B cell (primary cell): ENCODE data around the gene HS3ST2. TPM values are rescaled to one million over a fixed set of nuclear protein-coding genes. Genes with fewer than 3 reads are reported as not detected.

Experiments
- ATAC-seq: fragments of 200-7000 bp; cut with Tn5 transposase; one replicate; pipeline ENCODE4 v1.10.0; 2021; ENCODE audit warnings: low read depth, mild to moderate bottlenecking, moderate number of reproducible peaks, moderate library complexity
- CTCF ChIA-PET: fragments of 350-600 bp; sonication (Branson Sonifier 250); formaldehyde crosslinking; loops from one replicate; lab custom pipeline; 2021; ENCODE audit warnings: antibody characterized with exemption, inconsistent platforms; lab: Charles Lee
- POLR2A ChIA-PET: fragments of 350-600 bp; sonication (Branson Sonifier 250); formaldehyde crosslinking; loops from one replicate; lab custom pipeline; 2021; ENCODE audit warnings: antibody characterized with exemption; lab: Charles Lee
- DNase-seq: peaks from one replicate; pipeline ENCODE4 v3.0.0; 2013
- H2AFZ ChIP-seq: 2 replicates; pipeline ENCODE4 v1.6.1; 2012; ENCODE audit warnings: mild to moderate bottlenecking, low read depth, low read length; ENCODE audit not compliant: insufficient read depth, poor library complexity, severe bottlenecking
- H3K27ac ChIP-seq, 2 donors: 1 replicate in 1 of 2; 2 replicates in 1 of 2; pipeline ENCODE4 v1.5.1; 2012 to 2013; ENCODE audit warnings: low read length in 2 of 2, mild to moderate bottlenecking in 2 of 2, moderate library complexity in 1 of 2
- H3K27me3 ChIP-seq, 4 experiments: fragments of 200-600 bp in 1 of 4; sonication (generic) in 1 of 4; replicated peaks in 1 of 4; 1 replicate in 2 of 4; 2 replicates in 2 of 4; pipeline versions ENCODE4 v1.6.1 to v1.7.0; 2013 to 2016; ENCODE audit warnings: low read length in 3 of 4, mild to moderate bottlenecking in 2 of 4, mixed read lengths in 1 of 4, moderate library complexity in 1 of 4; ENCODE audit not compliant: insufficient read depth in 4 of 4, control insufficient read depth in 3 of 4; ENCODE audit errors: control extremely low read depth in 1 of 4
- H3K36me3 ChIP-seq, 2 experiments: replicated peaks in 1 of 2; 1 replicate in 1 of 2; 2 replicates in 1 of 2; pipeline versions ENCODE4 v1.6.1 to v1.7.1; 2013; ENCODE audit warnings: low read length in 1 of 2; ENCODE audit not compliant: insufficient read depth in 2 of 2, control insufficient read depth in 1 of 2; ENCODE audit errors: control extremely low read depth in 1 of 2, extremely low read depth in 1 of 2
- H3K4me1 ChIP-seq, 2 donors: fragments of 200-600 bp in 1 of 2; sonication (generic) in 1 of 2; 1 replicate in 1 of 2; 2 replicates in 1 of 2; pipeline versions ENCODE4 v1.5.1 to v1.6.1; 2013 to 2017; ENCODE audit warnings: low read length in 2 of 2; ENCODE audit not compliant: control insufficient read depth in 2 of 2, insufficient read depth in 2 of 2
- H3K4me2 ChIP-seq: replicated peaks from 2 replicates; pipeline ENCODE3; 2012; ENCODE audit warnings: mild to moderate bottlenecking, low read depth, low read length; ENCODE audit not compliant: poor library complexity, severe bottlenecking
- H3K4me3 ChIP-seq, 5 experiments: fragments of 200-600 bp in 1 of 5; sonication (generic) in 1 of 5; 1 replicate in 3 of 5; 2 replicates in 2 of 5; pipeline versions ENCODE4 v1.5.1 to v1.7.0; 2011 to 2016; ENCODE audit warnings: low read length in 4 of 5, mild to moderate bottlenecking in 4 of 5, low read depth in 2 of 5, control low read depth in 1 of 5, moderate library complexity in 1 of 5; ENCODE audit not compliant: insufficient read depth in 1 of 5; ENCODE audit errors: control extremely low read depth in 1 of 5, extremely low read depth in 1 of 5
- H3K79me2 ChIP-seq: fragments of 200-600 bp; sonication (generic); one replicate; pipeline ENCODE4 v1.6.0; 2016; ENCODE audit warnings: low read length; ENCODE audit not compliant: control insufficient read depth, insufficient read depth
- H3K9ac ChIP-seq: fragments of 200-600 bp; sonication (generic); 2 replicates; pipeline ENCODE4 v1.6.1; 2017; ENCODE audit warnings: mild to moderate bottlenecking, low read length, moderate library complexity
- H3K9me3 ChIP-seq, 3 donors: one replicate each; pipeline versions ENCODE4 v1.6.1 to v1.7.1; 2013; ENCODE audit warnings: low read length in 2 of 3; ENCODE audit not compliant: control insufficient read depth in 2 of 3, insufficient read depth in 1 of 3; ENCODE audit errors: control extremely low read depth in 1 of 3
- H4K20me1 ChIP-seq: 2 replicates; pipeline ENCODE4 v1.6.0; 2012; ENCODE audit warnings: mild to moderate bottlenecking, low read length; ENCODE audit not compliant: insufficient read depth, control insufficient read depth, poor library complexity, severe bottlenecking
- H3K27ac Mint-ChIP-seq: one replicate; pipeline ENCODE4 v1.8.0; 2021; ENCODE audit warnings: mixed read lengths
- H3K27me3 Mint-ChIP-seq: one replicate; pipeline ENCODE4 v1.8.0; 2021; ENCODE audit warnings: mixed read lengths
- H3K4me1 Mint-ChIP-seq: one replicate; pipeline ENCODE4 v1.8.0; 2021; ENCODE audit warnings: mixed read lengths
- H3K4me3 Mint-ChIP-seq: one replicate; pipeline ENCODE4 v1.8.0; 2021; ENCODE audit warnings: mixed read lengths
- H3K9me3 Mint-ChIP-seq: one replicate; pipeline ENCODE4 v1.8.0; 2022; ENCODE audit warnings: mixed read lengths; ENCODE audit not compliant: insufficient read depth
- EZH2 ChIP-seq: IDR thresholded peaks from 2 replicates; pipeline ENCODE4 v1.6.1; 2012; ENCODE audit warnings: borderline replicate concordance, low read depth, mild to moderate bottlenecking, moderate library complexity, low read length; ENCODE audit not compliant: insufficient read depth, poor library complexity, severe bottlenecking
- WGBS: methylation state at CpG from one replicate; pipeline ENCODE4 v1.1.5; 2013; ENCODE audit warnings: missing lambda C conversion rate; ENCODE audit not compliant: insufficient coverage; 5-methylcytosine and 5-hydroxymethylcytosine counted together
- intact Hi-C: fragments of 100-400 bp; cut with micrococcal nuclease; formaldehyde crosslinking; loops from one replicate; pipeline ENCODE4 v1.10.0; 2022
- polyA plus RNA-seq: library from polyadenylated mRNA; depleted of rRNA; stranded (reverse); fragments of >200 nt; gene quantifications from 2 replicates; pipeline ENCODE4 v1.2.3, GENCODE V29; 2012
- total RNA-seq, 2 donors: library from RNA; stranded (reverse); fragments of 120-200 nt in 1 of 2; gene quantifications; 1 replicate in 1 of 2; 2 replicates in 1 of 2; pipeline versions ENCODE4 v1.2.3 to v1.2.4, GENCODE V29; 2013 to 2022
- TF ChIP-seq, protein P1 (sequence below): fragments of 200-600 bp; IDR thresholded peaks from one replicate; pipeline ENCODE4 v1.8.0; 2022; ENCODE audit warnings: antibody characterized with exemption, mild to moderate bottlenecking

Gene HS3ST2
- total and polyA plus RNA-seq, 2 donors (not counting 1 experiment from before 2014, with no cell fraction given) = not detected

DNA sequence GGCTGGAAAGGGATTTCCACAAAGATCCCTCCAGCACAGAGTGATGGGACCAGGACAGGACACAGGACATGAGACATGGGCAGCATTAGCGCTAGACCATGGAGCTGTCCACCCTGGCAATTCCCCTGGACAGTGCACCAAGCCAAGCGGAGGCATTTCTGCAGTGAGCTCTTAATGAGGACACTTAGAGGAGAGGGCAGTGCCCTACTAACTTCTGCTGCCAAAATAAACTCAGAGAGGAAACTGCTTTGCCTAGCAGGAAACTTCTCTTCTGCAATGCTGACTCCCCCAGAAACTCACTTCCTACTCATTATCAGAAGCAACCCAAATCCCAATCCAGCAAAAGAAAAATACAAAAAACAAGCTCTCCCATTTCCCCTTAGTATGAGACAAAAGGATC lies 119.2 kb downstream of the HS3ST2 start:
- Histone ChIP-seq H3K9ac (peak overlapping the region; percentile 63), H3K27me3 (no peaks in the 10 kb centered on the region), H3K36me3 (no peaks in the 10 kb centered on the region), H4K20me1 (no peaks in the 10 kb centered on the region), H2AFZ (peak overlapping the region; percentile 37), H3K9me3 (no peaks in the 10 kb centered on the region), H3K4me3 (peak overlapping the region in 3 of 5 experiments; percentile 35 to 50 (median 38)), H3K27ac (no peak overlapping the region), H3K4me2 (peak overlapping the region; percentile 74), H3K4me1 (peaks cover 40 to 41% of the 10 kb centered on the region in 2 donors), H3K79me2 (no peaks in the 10 kb centered on the region)
- no peak overlapping the region for H3K27ac Mint-ChIP-seq
- H3K9me3 Mint-ChIP-seq = no peaks in the 10 kb centered on the region
- DNase-seq = peak; percentile 34
- ATAC-seq = no peak
- peaks cover 48% of the 10 kb centered on the region for H3K4me1 Mint-ChIP-seq
- ChIA-PET CTCF (no interaction called here), POLR2A (no interaction called here)
- intact Hi-C loops = no loop called here
- TF ChIP-seq, protein P1, sequence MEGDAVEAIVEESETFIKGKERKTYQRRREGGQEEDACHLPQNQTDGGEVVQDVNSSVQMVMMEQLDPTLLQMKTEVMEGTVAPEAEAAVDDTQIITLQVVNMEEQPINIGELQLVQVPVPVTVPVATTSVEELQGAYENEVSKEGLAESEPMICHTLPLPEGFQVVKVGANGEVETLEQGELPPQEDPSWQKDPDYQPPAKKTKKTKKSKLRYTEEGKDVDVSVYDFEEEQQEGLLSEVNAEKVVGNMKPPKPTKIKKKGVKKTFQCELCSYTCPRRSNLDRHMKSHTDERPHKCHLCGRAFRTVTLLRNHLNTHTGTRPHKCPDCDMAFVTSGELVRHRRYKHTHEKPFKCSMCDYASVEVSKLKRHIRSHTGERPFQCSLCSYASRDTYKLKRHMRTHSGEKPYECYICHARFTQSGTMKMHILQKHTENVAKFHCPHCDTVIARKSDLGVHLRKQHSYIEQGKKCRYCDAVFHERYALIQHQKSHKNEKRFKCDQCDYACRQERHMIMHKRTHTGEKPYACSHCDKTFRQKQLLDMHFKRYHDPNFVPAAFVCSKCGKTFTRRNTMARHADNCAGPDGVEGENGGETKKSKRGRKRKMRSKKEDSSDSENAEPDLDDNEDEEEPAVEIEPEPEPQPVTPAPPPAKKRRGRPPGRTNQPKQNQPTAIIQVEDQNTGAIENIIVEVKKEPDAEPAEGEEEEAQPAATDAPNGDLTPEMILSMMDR = no peak
- no peak for TF ChIP-seq EZH2
- WGBS = 0% methylated on average over 2 of the region's 2 CpGs
- peak overlapping the region; percentile 57 for H3K4me3 Mint-ChIP-seq
- H3K27me3 Mint-ChIP-seq = no peaks in the 10 kb centered on the region

DNA sequence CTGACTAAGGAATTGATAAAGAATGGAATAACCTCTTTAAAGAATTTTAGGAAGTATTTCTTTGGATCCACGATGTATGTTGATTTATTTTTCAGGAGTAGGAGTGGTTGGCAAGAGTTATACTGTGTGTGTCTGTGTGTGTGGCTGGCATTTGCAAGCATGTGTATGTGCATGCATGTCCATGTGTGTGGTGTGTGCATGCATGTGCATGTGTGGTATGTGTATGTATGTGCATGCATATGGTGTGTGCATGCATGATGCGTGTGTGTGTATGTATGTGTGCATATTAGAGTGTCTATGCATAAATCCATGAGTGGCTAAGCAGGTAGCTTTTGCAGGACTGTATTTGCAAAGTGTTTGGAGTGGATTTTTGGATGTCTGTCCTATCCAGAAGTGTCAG lies 120.8 kb downstream of the HS3ST2 start:
- no peak overlapping the region for H3K4me3 ChIP-seq
- H3K9me3 ChIP-seq = no peaks in the 10 kb centered on the region
- peaks cover 41 to 43% of the 10 kb centered on the region in 2 donors for H3K4me1 ChIP-seq
- DNase-seq (no peak), ATAC-seq (no peak)
- peak overlapping the region; percentile 11 for H3K4me3 Mint-ChIP-seq
- H3K27me3 Mint-ChIP-seq = no peaks in the 10 kb centered on the region
- peaks cover 53% of the 10 kb centered on the region for H3K4me1 Mint-ChIP-seq
- no peak overlapping the region for H3K27ac ChIP-seq
- POLR2A ChIA-PET = no interaction called here
- H3K9ac ChIP-seq = no peak overlapping the region
- H3K27me3 ChIP-seq = no peaks in the 10 kb centered on the region
- no peaks in the 10 kb centered on the region for H3K79me2 ChIP-seq
- 77% methylated on average over 2 of the region's 2 CpGs for WGBS
- intact Hi-C loops = no loop called here
- no peak for TF ChIP-seq EZH2
- TF ChIP-seq, protein P1 = no peak
- CTCF ChIA-PET = interaction anchor here (1.2 kb wide), 1 partner anchor 15 kb away, joined by 4 read pairs; no protein-coding TSS in a partner anchor
- no peaks in the 10 kb centered on the region for H4K20me1 ChIP-seq
- H3K4me2 ChIP-seq = no peak overlapping the region
- H2AFZ ChIP-seq = peak overlapping the region; percentile 0
- H3K36me3 ChIP-seq = no peaks in the 10 kb centered on the region
- H3K27ac Mint-ChIP-seq = no peak overlapping the region
- no peaks in the 10 kb centered on the region for H3K9me3 Mint-ChIP-seq
